ENCODE measurements around the gene CARMIL3. TPM values are rescaled to one million over a fixed set of nuclear protein-coding genes. Genes with fewer than 3 reads are reported as not detected.
"Not testable (repeated sequence)": the region's sequence is repeated elsewhere in the genome, so short reads cannot be mapped to it uniquely, and the experiment has no call there.

CARMIL3 gene
- polyA plus RNA-seq, 4 donors: 1.3 to 2.4 (median 1.7) TPM

DNA sequence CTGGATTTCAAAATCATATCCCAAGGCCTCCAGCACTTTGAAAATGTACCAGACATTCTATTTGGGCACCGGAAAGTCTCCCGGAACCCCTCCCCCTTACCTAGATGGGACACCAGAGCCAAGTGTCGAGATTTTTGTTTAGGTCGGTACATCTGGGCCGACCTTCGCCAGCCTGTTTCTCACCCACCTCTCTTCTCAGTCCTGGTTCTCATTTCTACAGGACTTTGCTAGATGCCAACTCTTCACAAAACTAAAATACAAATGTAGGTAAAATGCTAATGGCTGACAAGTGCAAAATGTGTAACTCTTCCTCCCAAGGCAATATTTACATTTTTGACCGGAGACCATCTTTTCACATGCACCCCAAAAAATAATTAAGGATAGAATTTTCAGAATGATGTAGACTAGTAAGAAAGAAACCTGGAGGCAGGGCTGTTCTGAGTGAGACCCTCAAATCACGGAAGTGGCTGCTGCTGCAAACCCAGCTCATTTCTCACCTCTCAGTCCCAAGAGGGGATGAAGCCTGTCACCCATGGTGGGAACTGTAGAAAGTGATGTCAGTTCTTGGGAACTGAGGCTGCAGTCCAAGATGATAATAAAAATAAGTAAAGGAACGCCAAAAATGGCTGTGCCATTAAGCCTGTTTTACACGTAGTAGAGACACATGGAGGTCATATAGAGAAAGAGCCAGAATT is 14.7 kb upstream of the CARMIL3 start:
- not testable (repeated sequence) for DNase-seq (ENCODE audit: low read depth in 4 of 4, low spot score in 2 of 4)

DNA sequence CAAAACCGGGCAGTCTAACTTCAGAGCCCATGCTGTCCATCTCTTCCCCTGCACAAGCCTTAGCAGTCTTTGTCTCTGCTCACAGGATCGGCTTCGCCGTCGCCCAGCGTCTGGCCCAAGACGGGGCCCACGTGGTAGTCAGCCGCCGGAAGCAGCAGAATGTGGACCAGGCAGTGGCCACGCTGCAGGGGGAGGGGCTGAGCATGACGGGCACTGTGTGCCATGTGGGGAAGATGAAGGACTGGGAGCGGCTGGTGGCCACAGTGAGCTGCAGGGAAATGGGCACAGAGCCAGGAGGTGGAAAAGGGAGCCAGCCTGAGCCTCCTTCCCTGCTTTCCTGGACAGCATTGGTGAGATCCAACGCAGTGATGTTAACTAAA is 14.2 kb upstream of the CARMIL3 start:
- no peak for DNase-seq (ENCODE audit: low read depth in 4 of 4, low spot score in 2 of 4)

DNA sequence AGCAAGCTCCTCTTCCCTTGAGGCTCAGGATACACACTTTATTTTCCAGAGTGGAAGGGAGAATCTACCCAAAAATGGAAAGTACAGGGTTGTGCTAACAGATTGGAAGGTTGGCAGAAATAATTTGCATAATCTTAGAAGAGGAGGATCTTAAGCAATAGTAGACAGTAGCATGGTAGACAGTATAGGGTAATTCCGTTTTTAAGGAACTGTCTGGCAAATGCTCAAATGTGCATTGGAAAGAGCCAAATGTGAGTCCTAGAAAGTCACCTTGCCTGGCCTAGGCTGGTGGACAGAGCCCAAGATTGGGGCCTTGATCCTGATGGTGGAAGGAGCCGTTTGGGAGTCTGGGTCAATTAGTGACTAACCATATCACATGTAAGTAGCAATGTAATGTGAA is 13.1 kb upstream of the CARMIL3 start:
- no peak for DNase-seq (ENCODE audit: low read depth in 4 of 4, low spot score in 2 of 4)

DNA sequence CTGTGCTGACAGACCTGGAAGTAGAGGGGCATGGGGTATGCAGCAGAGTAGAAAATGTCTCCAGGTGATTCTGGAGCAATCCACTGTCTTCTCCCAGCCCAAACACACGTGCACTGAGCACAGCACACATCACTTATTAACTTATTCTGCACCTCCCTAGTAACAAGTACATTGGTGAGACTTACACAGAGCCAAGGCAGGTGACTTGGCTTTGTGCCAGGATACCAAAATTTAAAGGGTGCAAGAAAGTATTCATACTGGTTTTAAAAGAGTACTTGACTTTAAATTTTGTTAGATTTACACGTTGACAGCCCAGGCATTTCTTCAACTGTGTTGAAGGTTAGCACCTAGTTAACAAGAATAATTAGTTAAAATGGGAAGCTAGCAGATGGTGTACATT is 11.1 kb upstream of the CARMIL3 start:
- no peak for DNase-seq (ENCODE audit: low read depth in 4 of 4, low spot score in 2 of 4)

DNA sequence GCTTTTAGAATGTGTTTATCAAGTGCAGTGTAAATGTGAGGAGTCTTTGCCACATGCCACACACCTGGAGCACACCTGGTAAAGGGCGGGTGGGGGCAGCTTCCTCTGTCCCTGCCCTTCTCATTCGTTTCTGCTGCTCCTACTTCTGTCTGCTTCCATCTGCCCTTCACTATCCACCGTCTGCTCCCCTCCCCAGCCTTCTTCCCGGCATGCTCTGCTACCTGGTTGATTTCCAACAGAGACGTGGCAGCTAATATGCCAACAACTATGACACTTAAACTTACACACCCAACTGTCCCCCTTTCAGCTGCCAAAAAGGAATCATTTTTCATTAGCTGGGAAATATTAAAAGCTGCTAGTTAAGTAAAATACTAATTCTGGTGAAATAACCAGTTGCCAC is 9.1 kb upstream of the CARMIL3 start:
- DNase-seq (ENCODE audit: low read depth in 4 of 4, low spot score in 2 of 4): no peak

DNA sequence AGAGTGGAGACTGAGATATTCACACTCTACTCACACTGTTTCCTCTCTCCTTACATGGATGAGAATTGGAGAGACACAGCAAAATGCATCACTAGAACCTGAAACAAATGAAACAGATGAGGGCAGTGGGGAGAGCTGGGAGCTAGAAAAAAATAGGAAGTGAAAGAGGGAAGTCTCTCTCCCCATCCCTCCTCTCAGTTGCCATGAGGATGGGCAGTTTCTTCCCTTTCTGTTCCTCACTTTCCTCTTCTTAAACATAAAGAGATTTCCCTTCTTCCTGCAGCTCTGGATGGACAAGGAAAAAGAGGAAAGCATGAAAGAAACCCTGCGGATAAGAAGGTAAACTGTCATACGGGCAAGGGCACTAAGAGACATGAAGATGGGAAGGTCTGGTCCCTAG is 2.8 kb upstream of the CARMIL3 start:
- not testable (repeated sequence) for DNase-seq (ENCODE audit: low read depth in 4 of 4, low spot score in 2 of 4)

DNA sequence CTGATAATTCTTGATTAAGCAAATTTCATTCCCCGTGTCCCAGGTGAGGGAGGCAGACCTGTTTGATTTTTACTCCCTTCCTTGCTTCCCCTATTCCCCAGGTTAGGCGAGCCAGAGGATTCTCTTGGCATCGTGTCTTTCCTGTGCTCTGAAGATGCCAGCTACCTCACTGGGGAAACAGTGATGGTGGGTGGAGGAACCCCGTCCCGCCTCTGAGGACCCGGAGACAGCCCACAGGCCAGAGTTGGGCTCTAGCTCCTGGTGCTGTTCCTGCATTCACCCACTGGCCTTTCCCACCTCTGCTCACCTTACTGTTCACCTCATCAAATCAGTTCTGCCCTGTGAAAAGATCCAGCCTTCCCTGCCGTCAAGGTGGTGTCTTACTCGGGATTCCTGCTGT is 1.1 kb upstream of the CARMIL3 start:
- DNase-seq (ENCODE audit: low read depth in 4 of 4, low spot score in 2 of 4): not testable (repeated sequence)

DNA sequence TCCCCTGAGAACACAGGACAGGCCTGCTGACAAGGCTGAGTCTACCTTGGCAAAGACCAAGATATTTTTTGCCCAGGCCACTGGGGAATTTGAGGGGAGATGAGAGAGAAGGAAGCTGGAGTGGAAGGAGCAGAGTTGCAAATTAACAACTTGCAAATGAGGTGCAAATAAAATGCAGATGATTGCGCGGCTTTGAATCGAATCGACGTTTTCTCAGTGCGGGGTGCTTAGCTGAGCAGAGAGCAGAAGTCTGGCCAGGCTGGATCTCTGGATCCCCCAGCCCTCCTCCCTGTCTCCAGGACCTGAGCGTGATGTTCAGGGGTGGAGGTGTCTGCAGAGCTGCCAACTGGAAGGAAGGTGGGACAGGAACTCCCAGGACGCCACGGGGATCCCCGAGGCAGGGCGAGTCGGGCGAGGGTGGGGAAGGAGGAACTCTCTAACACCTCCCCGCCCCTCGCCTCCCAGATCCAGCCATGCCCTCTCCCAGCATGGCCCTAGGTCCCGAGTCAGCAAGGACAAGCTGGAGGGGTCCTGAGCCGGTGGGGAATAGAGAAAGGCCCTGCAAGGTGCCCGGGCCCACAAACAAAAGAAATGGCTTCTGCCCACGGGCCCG is 527 bp upstream of the CARMIL3 start:
- DNase-seq (ENCODE audit: low read depth in 4 of 4, low spot score in 2 of 4): no peak

DNA sequence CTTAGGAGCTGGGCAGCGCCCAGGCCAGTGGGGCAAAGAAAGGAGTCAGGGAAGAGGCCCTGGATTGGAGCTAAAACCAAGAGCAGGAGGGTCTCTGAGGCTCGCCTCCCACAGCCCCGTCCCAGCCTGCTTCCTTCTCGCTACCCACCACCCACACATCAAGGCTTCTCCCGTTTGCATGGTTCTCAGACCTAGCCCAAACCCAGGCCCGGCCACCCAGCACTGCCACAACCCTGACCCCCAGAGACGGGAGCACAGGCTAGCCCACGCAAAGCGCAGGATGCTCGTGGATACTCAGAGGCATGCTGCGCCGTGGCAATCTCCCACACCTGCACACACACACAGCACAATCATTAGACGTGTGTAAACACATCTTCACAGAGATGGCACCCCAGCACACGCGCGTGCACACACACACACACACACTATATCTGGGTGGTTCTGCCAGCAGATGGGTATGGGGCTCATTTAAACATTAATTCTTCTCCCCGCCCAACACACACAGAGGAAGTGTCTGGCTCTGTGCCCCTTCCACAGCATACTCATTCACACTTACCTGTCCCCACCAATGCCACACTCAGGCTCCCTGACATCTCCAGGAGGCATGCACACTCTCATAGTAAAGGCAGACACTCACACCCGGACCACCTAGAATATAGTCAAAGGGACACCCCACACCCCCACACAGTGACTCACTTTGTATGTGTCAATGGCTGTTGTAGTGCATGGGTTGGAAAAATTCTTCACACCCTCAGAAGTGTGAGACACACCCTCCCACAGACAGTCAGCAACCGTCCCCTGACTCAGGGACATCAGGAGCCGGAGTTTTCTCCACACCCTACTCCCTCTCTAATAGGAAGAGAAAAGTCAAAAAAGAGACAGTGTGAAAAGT is 1.1 kb downstream of the CARMIL3 start:
- DNase-seq (ENCODE audit: low read depth in 4 of 4, low spot score in 2 of 4): no peak

DNA sequence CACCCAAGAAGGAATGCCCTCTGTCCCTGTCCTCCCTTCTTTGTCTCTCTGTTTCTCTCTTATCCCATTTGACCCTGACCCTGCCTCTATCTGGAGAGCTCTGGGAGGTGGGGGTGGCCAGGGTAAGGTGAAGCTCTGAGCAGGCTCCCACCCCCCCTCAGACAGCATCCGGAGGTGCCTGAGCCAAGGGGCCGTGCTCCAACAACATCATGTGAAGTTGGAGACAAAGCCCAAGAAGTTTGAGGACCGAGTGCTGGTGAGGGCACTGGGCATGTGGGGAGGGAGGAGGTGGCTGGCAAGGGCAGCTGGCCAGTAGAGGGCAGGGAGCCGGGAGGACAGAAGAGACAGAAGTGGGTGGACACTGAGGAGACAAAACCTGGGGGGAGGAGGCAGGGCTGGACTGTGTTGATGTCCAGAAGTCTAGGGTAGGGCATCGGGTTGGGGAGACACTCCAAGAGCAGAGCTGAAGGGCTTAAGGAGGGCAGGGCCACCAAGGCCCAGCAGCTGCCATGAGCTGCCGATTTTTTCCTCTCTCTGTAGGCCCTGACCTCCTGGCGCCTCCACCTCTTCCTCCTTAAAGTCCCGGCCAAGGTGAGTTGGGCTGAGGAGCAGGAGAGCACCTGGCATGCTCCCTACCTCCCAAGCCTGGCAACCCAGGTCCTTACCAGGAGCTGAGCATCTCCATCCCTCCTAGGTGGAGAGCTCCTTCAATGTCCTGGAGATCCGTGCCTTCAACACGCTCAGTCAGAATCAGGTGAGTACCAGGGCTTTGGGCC is 1.9 kb downstream of the CARMIL3 start:
- DNase-seq (ENCODE audit: low read depth in 4 of 4, low spot score in 2 of 4): no peak

DNA sequence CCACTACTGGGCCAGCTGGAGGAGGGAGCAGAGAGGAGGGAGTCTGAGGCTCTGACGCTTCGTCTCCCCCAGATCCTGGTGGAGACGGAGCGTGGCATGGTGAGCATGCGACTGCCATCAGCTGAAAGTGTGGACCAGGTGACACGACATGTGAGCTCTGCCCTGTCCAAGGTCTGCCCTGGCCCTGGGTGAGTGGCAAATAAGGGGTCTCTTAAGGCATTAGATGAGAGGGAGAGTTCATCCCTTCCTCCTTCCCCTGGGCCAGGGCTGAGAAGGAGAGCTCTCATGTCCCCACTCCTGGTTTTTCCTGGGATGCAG is 2.5 kb downstream of the CARMIL3 start:
- DNase-seq (ENCODE audit: low read depth in 4 of 4, low spot score in 2 of 4): no peak

DNA sequence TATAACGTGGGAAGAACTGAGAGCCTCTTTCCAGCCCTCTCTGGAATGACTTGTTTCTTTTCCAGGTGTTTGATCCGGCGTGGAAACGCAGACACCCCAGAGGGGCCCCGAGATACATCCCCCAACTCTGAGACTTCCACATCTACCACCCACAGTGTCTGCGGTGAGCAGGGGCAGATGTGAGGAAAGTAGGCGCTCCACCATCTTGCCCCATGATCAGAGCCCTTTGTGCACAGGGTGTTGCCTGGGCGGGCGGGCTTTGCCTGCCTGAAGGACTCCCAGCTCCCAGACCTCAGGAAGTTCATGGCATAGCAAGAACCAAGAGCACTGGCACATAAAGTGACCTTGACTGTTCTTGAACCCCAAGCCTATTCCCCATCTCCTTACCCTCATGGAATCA is 2.8 kb downstream of the CARMIL3 start:
- DNase-seq (ENCODE audit: low read depth in 4 of 4, low spot score in 2 of 4): no peak

DNA sequence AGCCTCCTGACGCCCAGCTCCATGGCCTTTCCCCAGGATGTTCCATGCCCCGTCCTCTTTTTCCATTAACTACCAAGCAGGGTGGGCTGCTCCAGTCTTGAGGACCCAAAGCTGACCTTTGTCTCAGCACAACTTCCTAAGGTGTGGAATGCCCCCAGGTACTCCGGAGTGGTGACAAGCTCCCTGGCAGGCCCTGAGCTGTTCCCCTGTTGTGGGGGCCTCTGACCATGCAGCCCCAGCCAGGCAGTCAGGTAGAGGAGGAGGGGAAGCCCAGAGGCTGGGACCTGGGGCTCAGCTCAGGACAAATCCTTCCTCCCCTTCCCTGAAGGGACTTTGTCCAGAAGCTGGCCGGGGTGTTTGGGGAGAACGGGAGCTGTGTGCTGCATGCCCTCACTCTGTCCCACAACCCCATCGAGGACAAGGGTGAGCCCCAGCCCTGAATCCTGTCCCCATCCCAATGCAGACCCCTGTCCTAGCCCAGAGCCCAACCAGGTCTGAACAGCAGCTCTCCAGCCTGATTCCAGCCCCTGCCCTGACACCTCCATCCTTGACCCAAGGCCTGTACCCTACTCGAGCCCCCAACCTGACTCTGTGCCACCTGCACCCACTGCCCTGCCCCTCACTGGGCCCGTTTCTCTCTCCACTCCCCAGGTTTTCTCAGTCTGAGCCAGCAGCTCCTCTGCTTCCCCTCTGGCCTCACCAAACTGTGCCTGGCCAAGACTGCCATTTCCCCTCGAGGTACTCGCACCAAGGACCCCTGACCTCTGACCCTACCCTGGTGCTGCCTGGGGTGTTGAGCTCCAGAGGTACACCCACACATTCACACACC is 4.4 kb downstream of the CARMIL3 start:
- no peak for DNase-seq (ENCODE audit: low read depth in 4 of 4, low spot score in 2 of 4)

DNA sequence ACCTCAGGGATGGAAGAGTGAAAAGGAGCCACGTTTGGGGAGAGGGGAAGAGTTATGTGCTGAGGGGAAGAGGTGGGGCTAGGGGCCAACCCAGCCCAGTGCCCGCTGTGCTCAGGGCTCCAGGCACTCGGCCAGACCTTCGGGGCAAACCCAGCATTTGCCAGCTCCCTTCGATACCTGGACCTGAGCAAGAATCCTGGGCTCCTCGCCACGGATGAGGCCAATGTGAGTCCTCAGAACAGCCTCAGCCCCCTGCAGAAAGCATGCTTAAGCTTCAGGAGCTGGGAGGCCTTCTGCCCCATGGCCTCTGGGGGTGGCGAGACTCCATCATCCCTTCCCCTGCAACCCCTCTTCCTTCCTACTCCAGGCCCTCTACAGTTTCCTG is 5.0 kb downstream of the CARMIL3 start:
- no peak for DNase-seq (ENCODE audit: low read depth in 4 of 4, low spot score in 2 of 4)

DNA sequence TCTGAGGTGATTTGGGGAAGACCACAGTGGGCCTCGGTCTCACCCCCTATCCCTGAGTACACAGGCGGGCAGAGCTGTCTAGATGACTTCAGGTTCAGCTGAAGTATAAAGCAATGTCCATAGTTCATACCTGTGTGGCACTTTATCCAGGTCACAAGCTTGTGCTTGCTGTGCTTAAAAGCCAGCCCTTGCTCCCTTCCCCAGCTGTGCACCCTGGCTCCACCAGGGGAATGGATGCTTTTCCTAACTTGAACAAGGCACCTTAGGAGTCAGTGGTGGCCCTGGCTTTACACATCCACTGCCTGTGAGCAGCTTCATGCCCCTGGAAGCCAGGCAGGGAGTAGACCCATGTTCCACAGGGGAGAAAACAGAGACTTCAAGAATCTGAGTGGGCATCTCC is 5.5 kb downstream of the CARMIL3 start:
- DNase-seq (ENCODE audit: low read depth in 4 of 4, low spot score in 2 of 4): no peak

DNA sequence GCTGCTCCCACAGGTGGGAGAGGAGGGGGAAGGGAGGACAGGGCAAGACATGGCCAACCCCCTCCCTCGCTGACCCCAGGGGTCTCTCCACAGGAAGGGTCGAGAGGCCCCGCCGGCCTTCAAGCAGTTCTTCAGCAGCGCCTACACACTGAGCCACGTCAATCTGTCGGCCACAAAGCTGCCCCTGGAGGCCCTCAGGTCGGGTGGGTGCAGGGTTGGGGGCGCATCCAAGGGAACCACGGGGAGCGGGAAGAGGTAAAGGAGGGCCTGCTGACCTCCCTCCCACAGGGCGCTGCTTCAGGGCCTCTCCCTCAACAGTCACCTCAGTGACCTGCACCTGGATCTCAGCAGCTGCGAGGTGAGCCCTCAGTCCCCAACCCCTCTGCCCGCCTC is 6.1 kb downstream of the CARMIL3 start:
- DNase-seq (ENCODE audit: low read depth in 4 of 4, low spot score in 2 of 4): no peak

DNA sequence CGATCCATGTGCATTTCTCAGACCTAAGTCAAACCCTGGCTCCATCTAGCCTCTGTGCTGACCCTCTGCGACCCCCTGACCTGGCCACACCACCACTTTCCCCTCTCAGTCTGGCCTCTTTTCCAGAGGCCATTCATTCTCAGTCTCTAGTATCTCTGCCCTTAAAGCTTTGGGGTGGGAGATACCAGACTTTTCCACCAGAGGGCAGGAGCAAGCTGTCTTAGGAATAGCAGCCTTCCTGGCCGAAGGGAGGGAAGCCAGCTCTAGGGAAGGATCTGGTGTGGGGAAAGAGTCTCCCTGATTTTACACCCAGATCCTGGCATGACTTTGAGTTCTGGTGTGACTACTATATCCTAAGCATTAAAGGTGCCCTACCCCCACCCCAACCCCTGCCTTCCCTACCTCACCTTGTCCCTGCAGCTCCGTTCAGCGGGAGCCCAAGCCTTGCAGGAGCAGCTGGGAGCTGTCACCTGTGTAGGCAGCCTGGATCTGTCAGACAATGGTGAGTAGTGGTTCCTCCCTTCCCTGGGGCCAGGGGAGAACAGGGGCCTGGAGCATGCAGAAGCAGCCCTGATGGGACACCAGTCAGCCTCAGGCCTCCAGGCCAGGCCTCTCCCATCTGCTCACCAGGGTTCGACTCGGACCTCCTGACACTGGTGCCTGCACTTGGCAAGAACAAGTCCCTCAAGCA is 6.6 kb downstream of the CARMIL3 start:
- peak in 2 of 4 donors; percentile 72 to 83 for DNase-seq (ENCODE audit: low read depth in 4 of 4, low spot score in 2 of 4)

DNA sequence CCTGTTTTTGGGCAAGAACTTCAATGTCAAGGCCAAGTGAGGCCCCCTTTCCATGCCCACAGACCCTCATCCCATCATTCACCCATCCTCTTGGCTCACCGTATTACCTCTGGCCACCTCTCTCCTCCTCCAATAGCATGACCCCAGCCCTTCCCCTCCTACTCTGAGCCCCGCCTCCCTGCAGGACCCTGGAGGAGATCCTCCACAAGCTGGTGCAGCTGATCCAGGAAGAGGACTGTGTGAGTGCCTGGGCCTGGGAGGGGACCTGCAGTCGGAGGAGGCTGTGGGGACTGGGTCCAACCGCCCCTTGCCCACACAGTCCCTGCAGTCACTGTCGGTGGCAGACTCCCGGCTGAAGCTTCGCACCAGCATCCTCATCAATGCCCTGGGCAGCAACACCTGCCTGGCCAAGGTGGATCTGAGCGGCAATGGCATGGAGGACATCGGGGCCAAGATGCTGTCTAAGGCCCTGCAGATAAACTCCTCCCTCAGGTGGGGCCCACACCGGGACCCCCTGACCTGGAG is 7.2 kb downstream of the CARMIL3 start:
- no peak for DNase-seq (ENCODE audit: low read depth in 4 of 4, low spot score in 2 of 4)

DNA sequence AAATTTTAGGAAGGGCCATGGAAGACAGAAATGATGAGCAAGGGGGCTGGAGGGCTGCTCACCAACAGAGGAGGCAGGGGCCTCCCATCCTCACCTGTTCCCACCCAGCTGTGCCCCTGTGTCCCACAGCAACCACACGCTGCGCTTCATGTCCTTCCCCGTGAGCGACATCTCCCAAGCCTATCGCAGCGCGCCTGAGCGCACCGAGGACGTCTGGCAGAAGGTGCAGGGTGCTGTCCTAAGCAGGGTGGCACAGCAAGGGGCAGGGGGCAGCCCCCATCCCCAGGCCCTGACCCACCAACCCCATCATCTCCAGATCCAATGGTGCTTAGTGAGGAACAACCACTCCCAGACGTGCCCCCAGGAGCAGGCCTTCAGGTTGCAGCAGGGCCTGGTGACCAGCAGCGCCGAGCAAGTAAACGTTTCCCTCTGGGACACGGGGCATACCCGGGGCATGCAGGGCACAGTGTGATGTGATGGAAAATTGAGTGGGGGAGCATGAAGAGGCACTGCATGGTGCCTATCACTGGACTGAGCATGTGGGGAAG is 8.1 kb downstream of the CARMIL3 start:
- DNase-seq (ENCODE audit: low read depth in 4 of 4, low spot score in 2 of 4): no peak
